SH-SY5Y (cell line): ENCODE data around the gene MBOAT7.

Source experiments
- GATA2 ChIP-seq: IDR thresholded peaks from 2 replicates; pipeline ENCODE4 v1.6.1; 2011; ENCODE audit warnings: mild to moderate bottlenecking, low read depth, low read length
- GATA3 ChIP-seq: IDR thresholded peaks from 2 replicates; pipeline ENCODE4 v1.6.1; 2011; ENCODE audit warnings: low read depth, mild to moderate bottlenecking, low read length, moderate library complexity

Gene MBOAT7

DNA sequence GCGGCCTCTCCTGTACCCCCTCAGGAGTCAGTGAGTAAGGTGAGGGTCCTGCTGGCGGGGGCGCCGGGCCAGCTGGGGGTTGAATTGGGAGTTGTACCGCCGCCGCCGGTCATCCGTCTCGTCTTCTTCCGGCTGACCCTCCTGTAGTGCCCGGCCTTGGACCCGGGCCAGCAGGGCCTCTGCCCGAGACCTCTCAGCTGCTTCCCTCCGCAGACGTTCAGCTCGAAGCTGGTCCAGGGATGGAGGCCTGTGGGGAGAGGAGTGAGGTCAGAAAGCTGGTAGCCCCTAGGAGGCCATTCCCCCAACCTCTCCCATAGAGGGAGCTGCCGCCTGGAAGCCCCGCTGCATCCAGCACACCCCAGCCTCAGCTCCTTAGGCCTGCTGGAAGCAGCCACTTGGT is 33.7 kb downstream of the MBOAT7 start:
- TF ChIP-seq GATA3 (no peak), GATA2 (no peak)

DNA sequence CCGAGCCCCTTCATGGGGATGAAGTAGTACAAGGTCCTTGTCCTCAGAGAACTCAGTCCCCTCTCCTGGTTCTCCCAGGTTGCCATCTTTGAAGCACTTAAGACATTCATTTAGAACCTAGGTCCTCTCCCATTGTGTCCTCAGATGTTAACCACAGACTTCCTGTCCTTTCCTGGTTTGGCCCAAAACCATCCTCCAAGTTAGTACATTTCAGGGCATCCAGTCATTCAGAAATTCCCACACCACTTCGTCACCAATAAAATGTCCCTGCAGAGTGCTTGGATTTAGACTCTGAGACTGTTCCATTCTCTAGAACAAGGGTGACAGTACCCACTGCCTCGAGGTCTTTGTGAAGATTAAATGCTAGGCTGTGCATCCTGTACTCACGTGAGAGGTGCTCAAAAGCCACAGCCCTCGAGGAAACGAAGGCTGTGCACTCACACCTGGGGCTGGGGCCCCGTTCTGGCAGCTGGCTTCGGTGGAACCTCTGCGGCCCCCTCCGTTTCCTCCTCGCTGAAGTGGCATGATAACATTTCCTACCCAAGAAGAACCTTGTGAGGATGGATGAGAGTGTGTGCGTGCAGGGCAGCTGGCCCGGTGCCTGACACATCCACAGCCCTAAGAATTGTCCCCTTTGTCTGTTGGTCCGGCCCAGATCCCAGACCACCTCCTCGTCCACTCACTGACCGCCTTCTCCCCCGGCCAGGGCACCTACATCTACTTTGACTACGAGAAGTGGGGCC is 34.6 kb downstream of the MBOAT7 start:
- no peak for TF ChIP-seq GATA2
- no peak for TF ChIP-seq GATA3

DNA sequence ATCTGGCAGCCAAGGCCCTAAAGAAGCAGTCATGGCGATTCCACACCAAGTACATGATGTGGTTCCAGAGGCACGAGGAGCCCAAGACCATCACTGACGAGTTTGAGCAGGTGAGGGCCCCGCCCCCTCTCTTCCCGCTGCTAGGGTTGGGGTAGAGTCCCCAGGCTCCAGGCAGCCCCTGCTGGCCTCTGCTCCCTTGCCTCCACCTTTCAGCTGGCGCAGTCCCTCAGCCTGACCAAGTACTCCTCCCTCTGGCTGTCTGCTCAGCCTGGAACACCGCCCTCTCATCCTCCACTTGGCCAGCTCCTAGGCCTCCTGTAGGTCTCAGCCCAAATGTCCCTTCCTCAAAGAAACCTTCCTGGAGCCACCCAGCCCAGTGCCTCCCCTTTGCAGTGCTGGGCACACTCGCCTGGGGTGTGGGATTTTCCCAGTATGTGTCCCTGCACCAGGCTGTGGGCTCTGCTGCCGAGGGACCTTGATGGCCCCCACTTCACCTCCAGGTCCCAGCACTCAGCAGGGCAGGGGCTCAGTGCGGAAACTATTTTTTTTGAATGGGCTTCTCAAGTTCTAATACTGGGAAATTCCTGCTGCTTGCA is 35.6 kb downstream of the MBOAT7 start:
- TF ChIP-seq GATA3 (no peak), GATA2 (no peak)

DNA sequence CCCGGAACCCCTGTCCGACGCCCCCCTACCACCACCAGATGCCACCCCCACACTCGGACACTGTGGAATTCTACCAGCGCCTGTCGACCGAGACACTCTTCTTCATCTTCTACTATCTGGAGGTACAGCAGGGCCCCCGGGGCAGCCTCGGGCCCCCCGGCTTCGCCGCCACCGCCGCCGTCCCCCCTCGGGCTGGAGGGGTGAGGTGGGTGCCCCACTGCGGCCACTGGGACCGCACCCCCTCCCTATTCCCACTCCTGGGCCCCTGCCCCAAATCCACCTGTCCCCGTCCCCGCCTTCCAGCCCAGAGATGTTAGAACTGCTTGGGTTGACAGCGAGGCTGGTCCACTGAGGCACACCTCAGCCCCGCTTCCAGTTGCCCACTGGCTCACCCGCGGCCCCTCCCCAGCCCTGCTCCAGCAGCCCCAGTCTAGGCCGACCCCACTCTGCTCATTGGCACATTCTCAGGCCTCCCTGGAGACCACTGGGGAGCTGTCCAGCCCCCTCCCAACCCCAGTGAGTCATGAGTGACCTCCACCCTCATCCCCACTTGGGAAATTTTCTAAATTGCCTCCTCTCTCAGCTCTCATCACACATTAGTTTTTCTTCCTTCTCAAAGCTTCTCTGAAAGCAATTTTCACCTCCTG is 36.4 kb downstream of the MBOAT7 start:
- no peak for TF ChIP-seq GATA2
- no peak for TF ChIP-seq GATA3

DNA sequence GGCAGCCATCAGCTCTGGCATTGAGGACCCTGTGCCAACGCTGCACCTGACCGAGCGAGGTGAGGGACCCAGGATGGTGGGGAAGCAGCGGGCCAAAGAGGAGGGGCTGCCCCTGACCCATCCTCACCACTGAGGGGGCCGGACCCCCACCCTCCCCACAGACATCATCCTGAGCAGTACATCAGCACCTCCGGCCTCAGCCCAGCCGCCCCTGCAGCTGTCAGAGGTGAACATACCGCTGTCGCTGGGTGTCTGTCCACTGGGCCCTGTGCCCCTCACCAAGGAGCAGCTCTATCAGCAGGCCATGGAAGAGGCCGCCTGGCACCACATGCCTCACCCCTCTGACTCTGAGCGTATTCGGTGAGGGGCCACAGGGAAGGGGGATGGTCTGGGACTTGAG is 37.1 kb downstream of the MBOAT7 start:
- TF ChIP-seq GATA2 (no peak), GATA3 (no peak)

DNA sequence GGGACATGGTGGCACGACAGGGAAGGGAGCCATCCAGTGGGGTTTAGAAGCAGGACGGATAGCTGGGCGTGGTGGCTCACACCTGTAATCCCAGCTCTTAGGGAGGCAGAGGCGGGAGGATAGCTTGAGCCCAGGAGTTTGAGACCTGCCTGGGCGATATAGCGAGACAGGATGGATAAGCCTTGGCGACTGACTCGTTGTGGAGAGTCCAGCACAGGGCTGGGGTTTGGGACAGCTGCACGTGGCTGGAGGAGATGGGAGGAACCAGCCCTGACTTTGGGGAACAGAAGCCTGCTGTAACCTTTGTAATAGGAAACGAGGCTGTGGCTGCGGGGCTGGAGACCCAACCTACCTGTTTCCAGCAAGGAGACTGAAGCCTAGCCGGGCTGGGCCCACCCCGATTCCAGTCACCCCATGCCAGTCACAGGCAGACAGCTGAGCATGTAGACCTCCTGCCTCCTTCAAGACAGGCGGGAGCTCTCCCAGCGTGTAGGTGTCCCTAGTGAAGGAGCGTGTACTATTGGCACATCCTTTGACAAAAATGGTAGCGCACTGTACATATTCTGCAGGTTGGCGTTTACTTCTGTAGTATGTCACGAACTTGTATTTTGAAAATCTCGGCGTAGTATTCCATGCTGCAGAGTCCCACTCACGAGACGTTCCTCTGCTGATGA is 37.9 kb downstream of the MBOAT7 start:
- TF ChIP-seq GATA3 = no peak

DNA sequence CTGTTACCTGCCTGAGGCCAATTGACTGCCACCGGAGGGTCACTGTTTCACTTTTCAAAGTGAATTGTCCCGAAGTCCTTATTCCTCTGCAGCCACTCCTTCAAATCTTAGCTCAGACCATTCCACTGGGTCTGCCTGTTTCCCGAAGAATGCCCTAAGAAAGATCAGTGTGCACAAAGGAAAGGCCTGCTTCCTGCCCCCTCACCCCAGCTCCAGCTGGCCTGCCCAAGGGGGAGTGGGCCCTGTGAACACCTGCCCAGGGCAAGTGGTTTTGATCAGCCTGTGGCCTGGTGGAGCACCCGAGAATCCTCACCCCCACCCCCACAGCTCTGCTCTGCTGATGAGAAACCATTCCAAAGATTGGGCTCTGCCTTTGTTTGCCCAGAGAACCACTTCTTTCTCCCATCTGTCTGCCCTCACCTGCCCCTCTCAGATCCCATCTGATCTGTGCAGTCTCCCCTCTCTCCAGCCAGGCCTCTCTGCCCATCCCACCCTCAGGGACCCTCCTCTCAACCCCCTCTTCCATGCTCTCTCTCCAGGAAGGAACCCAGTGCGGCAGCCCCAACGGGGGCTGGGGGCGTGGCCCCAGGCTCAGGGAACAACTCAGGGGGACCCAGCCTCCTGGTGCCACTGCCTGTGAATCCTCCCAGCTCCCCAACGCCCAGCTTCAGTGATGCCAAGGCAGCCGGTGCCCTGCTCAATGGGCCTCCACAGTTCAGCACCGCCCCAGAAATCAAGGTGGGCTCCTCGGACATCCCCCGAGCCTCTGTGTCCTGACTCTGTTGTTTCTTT is 40.2 kb downstream of the MBOAT7 start:
- no peak for TF ChIP-seq GATA2
- TF ChIP-seq GATA3 = no peak

DNA sequence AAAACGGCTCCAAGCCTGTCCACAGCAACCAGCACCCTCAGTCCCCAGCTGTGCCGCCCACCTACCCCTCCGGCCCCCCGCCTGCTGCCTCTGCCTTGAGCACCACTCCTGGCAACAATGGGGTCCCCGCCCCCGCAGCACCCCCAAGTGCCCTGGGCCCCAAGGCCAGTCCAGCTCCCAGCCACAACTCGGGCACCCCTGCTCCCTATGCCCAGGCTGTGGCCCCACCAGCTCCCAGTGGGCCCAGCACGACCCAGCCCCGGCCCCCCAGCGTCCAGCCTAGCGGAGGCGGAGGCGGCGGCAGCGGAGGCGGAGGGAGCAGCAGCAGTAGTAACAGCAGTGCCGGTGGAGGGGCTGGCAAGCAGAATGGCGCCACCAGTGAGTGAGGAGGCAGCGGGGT is 41.2 kb downstream of the MBOAT7 start:
- no peak for TF ChIP-seq GATA2
- no peak for TF ChIP-seq GATA3

DNA sequence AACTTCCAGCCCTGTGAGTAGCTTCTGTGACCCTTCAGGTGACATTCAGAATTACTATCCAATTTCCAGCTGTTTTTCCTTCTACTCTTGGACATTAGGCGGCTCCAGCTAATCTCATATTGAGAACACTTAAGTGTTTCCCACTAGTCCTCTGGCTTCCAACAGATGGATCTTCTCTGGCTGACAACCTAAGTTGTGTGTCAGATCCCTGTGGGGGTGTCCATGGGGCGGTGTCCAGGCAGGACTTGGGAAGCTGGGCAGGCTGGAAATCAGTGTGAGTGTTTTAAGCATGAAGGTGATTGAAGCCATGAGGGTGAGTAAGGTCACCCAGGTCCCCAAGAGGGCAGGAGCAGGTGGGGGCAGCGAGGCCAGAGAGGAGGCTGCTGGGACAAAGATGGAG is 41.7 kb downstream of the MBOAT7 start:
- TF ChIP-seq GATA2 = no peak
- no peak for TF ChIP-seq GATA3

DNA sequence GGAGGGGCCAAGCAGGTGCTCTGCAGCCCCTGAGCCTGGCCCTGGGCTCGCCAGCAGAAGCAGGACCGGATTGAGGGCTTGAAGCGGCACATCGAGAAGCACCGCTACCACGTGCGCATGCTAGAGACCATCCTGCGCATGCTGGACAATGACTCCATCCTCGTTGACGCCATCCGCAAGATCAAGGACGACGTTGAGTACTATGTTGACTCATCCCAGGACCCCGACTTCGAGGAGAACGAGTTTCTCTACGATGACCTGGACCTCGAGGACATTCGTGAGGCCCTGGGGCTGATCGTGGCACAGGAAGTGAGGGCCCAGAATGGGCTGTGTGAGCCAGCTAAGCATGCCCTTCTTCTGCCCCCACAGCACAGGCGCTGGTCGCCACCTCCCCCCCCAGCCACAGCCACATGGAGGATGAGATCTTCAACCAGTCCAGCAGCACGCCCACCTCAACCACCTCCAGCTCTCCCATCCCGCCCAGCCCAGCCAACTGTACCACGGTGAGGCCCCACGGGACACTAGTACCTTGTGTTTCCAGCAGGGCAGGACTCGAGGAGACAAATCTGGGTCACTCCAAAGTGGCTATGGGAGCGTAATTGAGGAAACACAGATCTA is 43.7 kb downstream of the MBOAT7 start:
- TF ChIP-seq GATA2 (no peak), GATA3 (no peak)

DNA sequence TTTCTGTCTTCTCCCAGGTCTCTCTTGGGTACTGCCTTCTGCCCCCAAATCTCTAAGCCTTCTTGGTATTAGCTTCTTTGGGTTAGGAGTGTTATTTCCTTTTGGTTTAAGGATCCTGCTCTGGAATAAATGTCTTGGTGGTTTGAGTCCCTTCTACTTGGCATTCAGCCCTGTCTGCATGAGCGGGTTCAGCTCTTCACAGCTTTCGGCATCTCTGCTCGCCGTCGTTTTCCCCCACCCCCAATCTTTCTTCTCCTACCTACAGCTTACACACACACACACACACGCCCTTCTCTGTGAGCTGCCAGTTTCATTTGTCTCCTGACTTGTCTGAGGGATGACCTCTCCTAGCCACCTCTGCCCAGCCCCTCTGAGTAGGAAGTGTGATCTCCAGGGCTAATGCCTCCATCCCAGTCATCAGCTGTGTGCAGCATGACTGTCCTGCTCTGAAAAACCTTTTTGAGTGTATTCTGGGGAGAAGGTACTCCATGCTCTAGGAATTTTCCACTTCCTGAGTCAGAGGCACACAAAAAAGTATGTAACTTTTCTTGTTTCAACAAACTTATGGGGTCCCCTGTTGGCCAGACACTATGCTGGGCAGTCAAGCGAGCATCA is 47.1 kb downstream of the MBOAT7 start:
- TF ChIP-seq GATA2 (no peak), GATA3 (no peak)

DNA sequence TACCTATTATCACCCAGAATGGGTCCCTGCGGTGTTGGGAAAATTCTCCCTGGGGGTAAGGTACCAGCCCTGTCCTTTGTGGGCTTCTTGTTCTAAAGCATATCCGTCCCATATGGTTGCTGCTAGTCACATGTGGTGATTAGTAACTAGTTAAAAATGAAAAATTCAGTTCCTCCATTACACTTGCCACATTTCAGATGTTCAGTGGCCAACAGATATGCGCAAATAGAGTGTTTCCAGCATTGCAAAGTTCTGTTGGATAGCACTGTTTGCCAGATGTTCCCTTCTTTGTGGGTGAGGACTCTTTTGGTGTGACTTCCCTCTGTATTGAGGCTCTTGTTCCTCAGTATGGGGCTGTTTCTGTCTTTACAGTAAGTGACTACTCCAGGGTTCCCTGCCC is 48.0 kb downstream of the MBOAT7 start:
- TF ChIP-seq GATA3 = no peak
- no peak for TF ChIP-seq GATA2

DNA sequence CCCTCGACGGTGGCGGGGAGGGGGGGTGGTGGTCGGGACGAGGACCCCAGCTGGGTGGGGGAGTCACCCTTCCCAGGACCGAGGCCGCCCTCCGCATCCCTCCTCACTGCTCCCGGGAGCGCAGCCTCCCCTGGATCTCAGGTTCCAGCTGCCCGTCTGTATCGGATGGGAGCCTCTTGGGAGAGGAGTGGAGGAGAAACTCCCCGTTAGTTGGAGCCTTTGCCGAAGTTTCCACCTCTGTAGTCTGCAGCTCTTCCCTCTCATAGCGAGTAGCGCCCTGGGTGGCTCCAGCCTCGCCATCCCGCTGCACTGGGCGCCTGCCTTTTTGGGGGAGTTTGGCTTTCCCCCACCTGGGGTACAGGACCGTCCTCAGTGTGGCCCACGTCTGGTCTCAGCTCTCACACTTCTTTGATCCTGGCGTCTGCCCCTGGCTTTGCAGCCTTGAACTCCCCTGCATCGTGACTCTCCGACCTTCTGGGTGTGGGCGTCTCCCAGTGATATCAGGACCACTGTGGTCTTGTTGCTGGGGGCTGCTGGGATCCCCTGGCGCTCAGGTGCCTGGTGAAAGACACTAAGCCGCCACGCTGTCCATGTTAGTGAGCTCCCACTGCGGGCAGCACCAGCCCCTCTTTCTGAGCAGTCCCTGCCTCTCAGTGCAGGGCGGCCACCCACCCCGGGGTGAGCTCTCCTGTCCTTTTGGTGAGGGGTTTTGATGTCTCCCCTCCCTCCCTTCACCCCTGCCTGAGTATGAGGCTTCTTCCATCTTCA is 50.7 kb downstream of the MBOAT7 start:
- TF ChIP-seq GATA3 (no peak), GATA2 (no peak)

DNA sequence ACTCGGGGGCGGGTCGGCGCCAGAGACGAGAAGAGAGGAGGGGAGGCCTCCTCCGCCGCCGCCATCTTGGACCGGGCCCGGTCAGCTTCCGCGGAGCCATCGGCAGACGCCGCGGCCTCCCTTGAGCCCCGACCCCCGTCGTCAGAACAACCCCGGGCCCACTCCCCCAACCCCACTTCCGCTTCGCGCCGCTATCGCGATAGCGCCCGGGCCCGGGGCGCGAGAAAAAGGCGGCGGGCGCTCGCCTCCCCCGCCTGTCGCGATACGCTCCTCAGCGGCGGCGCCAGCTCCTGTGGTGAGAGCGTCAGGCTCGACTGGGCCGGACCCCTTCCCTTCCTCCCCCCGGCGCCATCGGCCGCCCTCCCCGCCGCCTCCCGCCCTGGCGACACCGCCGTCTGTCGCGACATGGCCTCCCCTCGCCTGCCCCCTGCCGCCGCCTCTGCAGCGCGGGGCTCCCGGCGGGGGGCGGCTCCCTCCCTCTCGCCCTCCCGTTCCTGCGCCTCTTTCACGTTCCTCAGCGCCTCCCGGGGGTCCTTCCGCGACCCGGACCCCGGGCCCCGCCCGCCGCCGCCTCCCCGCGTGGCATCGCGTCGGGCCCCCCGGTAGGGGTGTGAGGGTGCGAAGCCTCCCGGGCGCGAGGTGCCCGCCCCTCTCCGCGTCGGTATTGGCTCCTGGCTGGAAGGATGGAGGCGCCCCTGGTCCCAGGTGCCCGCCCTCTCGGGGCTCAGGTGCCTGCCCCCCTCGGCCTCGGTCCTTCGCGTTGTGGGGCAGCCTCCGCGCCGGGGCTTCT is 51.5 kb downstream of the MBOAT7 start, which contains the start of gene CNOT3:
CNOT3 (plus strand) TSS at position 64 of the 790 bp plus-strand sequence. CDS start 5,217 bp downstream, outside the sequence.
- TF ChIP-seq GATA2 (no peak), GATA3 (no peak)
